Mucosa of descending colon (tissue), 3 donors: ENCODE results near the gene CCDC127. TPM values are rescaled to one million over a fixed set of nuclear protein-coding genes. Genes with fewer than 3 reads are reported as not detected.

ENCODE experiments used
- ATAC-seq: fragments of 200-7000 bp; cut with Tn5 transposase; one replicate; pipeline ENCODE4 v1.9.1; 2020; ENCODE audit warnings: mild to moderate bottlenecking, moderate library complexity
- DNase-seq, 3 donors: peaks; one replicate each; pipeline ENCODE4 v3.0.0-alpha.2; 2020
- H3K36me3 ChIP-seq: fragments of 200-600 bp; one replicate; pipeline ENCODE4 v1.8.0; 2021; ENCODE audit warnings: low read depth, mild to moderate bottlenecking
- H3K4me1 ChIP-seq: fragments of 200-600 bp; one replicate; pipeline ENCODE4 v1.8.0; 2021; ENCODE audit warnings: low read depth, mild to moderate bottlenecking
- H3K4me3 ChIP-seq: fragments of 200-600 bp; one replicate; pipeline ENCODE4 v1.8.0; 2021; ENCODE audit warnings: mild to moderate bottlenecking
- H3K9me3 ChIP-seq: fragments of 200-600 bp; one replicate; pipeline ENCODE4 v1.8.0; 2021; ENCODE audit warnings: mild to moderate bottlenecking
- CTCF ChIP-seq: fragments of 200-600 bp; IDR thresholded peaks from one replicate; pipeline ENCODE4 v1.8.0; 2022; ENCODE audit warnings: antibody characterized with exemption, mild to moderate bottlenecking
- intact Hi-C, 2 donors: fragments of 100-400 bp; cut with DNase I in 1 of 2; cut with micrococcal nuclease in 1 of 2; formaldehyde crosslinking; loops; one replicate each; pipeline versions ENCODE4 v1.11.0 to v1.11.1; 2022; cut with DNase I, micrococcal nuclease
- total RNA-seq, 3 donors: library from RNA; stranded (reverse); fragmentation: NEBNext Ultra II Directional in 2 of 3; extraction: Animal tissue kit (Norgen Biotek cat#: 25700) in 2 of 3; gene quantifications; one replicate each; pipeline versions ENCODE4 v1.2.1 to v1.2.4, GENCODE V29; 2021 to 2023
- donor health status: DM: no; HTN: no; CAD: no; lungs with moderate emphysema.
- donor health status: DM: no; HTN: no; CAD: no.
- donor health status: DM: no; HTN: yes; CAD: no.

The CCDC127 gene
- total RNA-seq, 3 donors from 2014 or later = 3.5 to 9.8 (median 4.7) TPM

- H3K9me3 ChIP-seq = no peaks in the 10 kb centered on the region
- ATAC-seq = no peak
- DNase-seq = no peak
- intact Hi-C loops = no loop called here
- H3K4me1 ChIP-seq = peaks cover 3% of the 10 kb centered on the region
- H3K36me3 ChIP-seq = no peaks in the 10 kb centered on the region
- no peak overlapping the region for H3K4me3 ChIP-seq
- TF ChIP-seq CTCF = no peak
Measured at GRCh38 chr5:185095-186070, 32.6 kb downstream of the CCDC127 start.

GRCh38 chr5:184471-184870, 33.5 kb downstream of the CCDC127 start:
- intact Hi-C loops = no loop called here
- no peaks in the 10 kb centered on the region for H3K9me3 ChIP-seq
- no peaks in the 10 kb centered on the region for H3K36me3 ChIP-seq
- DNase-seq (no peak), ATAC-seq (no peak)
- no peak overlapping the region for H3K4me3 ChIP-seq
- H3K4me1 ChIP-seq = peaks cover 3% of the 10 kb centered on the region
- TF ChIP-seq CTCF = no peak

- Histone ChIP-seq H3K4me3 (no peak overlapping the region), H3K36me3 (no peaks in the 10 kb centered on the region), H3K4me1 (no peaks in the 10 kb centered on the region), H3K9me3 (no peaks in the 10 kb centered on the region)
- DNase-seq = no peak
- TF ChIP-seq CTCF = no peak
- no peak for ATAC-seq
- intact Hi-C loops = no loop called here
Measured at GRCh38 chr5:182126-182525, 35.8 kb downstream of the CCDC127 start.

GRCh38 chr5:181566-181965, 36.4 kb downstream of the CCDC127 start:
- intact Hi-C loops = no loop called here
- DNase-seq = no peak
- no peak for ATAC-seq
- no peaks in the 10 kb centered on the region for H3K4me1 ChIP-seq
- no peaks in the 10 kb centered on the region for H3K9me3 ChIP-seq
- no peak overlapping the region for H3K4me3 ChIP-seq
- H3K36me3 ChIP-seq = no peaks in the 10 kb centered on the region
- TF ChIP-seq CTCF = no peak

GRCh38 chr5:181160-181559, 36.8 kb downstream of the CCDC127 start:
- no peak for ATAC-seq

More at GRCh38 chr5:181160-181559, 36.8 kb downstream of the CCDC127 start:
- no peak for DNase-seq
- no peak for TF ChIP-seq CTCF
- Histone ChIP-seq H3K36me3 (no peaks in the 10 kb centered on the region), H3K4me1 (no peaks in the 10 kb centered on the region), H3K9me3 (no peaks in the 10 kb centered on the region), H3K4me3 (no peak overlapping the region)
- intact Hi-C loops = no loop called here
